Astrocyte (in vitro differentiated cells and primary cell): ENCODE data around the gene PRKAR2B.

Experiments used
- EZH2 ChIP-seq: IDR thresholded peaks from 2 replicates; pipeline ENCODE4 v1.6.1; 2012; ENCODE audit warnings: mild to moderate bottlenecking, low read length, inconsistent platforms; ENCODE audit not compliant: insufficient read depth
- TF ChIP-seq, protein P1 (sequence below): IDR thresholded peaks from 2 replicates; pipeline ENCODE4 v1.5.1; 2011; ENCODE audit warnings: low read depth, mild to moderate bottlenecking, inconsistent platforms, low read length, moderate library complexity; ENCODE audit not compliant: insufficient read depth

DNA sequence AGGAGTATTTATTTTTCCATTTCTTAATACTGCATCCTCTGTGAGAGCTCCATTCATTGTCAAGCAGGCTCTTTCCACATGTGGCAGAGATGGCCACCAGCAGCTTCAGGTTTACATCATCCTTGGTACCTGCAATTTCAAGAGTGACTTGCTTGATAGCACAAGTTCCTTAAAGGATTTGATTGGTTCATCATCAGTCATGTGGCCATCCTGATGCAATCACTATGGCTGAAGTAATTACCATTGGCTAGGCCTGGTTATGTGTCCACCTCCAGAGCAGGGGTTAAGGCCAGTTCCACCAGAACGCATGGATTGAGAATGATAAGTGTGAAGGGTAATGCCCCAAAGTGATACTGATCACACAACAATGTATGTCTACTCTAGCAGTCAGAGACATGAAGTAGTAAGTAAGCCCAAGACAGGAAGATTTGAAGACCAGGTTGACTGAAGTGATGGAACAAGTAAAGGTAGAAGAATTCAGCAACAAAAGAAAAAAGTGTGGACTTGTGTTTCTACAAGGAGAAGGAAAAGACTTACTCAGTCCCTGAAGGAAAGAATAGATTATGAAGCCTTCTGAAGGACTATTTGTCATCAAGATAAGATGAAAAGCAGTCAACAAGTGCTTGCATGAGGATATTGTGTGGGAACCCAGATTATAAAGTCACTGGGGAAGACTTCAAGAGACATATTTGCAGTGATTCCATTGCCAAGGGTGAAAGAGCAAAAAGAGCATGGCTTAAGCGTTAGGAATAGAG, 26.4 kb upstream of the PRKAR2B start:
- TF ChIP-seq, protein P1, sequence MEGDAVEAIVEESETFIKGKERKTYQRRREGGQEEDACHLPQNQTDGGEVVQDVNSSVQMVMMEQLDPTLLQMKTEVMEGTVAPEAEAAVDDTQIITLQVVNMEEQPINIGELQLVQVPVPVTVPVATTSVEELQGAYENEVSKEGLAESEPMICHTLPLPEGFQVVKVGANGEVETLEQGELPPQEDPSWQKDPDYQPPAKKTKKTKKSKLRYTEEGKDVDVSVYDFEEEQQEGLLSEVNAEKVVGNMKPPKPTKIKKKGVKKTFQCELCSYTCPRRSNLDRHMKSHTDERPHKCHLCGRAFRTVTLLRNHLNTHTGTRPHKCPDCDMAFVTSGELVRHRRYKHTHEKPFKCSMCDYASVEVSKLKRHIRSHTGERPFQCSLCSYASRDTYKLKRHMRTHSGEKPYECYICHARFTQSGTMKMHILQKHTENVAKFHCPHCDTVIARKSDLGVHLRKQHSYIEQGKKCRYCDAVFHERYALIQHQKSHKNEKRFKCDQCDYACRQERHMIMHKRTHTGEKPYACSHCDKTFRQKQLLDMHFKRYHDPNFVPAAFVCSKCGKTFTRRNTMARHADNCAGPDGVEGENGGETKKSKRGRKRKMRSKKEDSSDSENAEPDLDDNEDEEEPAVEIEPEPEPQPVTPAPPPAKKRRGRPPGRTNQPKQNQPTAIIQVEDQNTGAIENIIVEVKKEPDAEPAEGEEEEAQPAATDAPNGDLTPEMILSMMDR = no peak
- TF ChIP-seq EZH2 = no peak
